GM12878 (cell line): ENCODE data around the gene LST1. TPM values are rescaled to one million over a fixed set of nuclear protein-coding genes. Genes with fewer than 3 reads are reported as not detected.

Experiments
- ATAC-seq: fragments of 200-7000 bp; cut with Tn5 transposase; 3 replicates; pipeline ENCODE4 v1.9.1; 2020; ENCODE audit warnings: mild to moderate bottlenecking, moderate library complexity
- BruUV-seq: library from RNA; stranded (reverse); fragments of 400-500 nt; replicated peaks from 2 replicates; lab custom pipeline; 2021; lab: Mats Ljungman, UMichigan
- CTCF ChIA-PET: fragments of 300-600 bp; sonication (Branson Sonifier 250); formaldehyde crosslinking; extraction: SDS; loops from one replicate; lab custom pipeline; 2021; ENCODE audit warnings: inconsistent platforms; lab: Yijun Ruan, JAX
- POLR2A ChIA-PET: fragments of 350-600 bp; formaldehyde crosslinking; extraction: SDS; loops from one replicate; lab custom pipeline; 2021; ENCODE audit warnings: inconsistent platforms; lab: Charles Lee
- RAD21 ChIA-PET: fragments of 300-600 bp; sonication (Branson Sonifier 250); formaldehyde crosslinking; loops from one replicate; lab custom pipeline; 2023; ENCODE audit warnings: antibody characterized with exemption; ENCODE audit not compliant: unreplicated experiment; lab: Charles Lee
- SMC1A ChIA-PET: fragments of 300-600 bp; sonication (Branson Sonifier 250); formaldehyde crosslinking; loops from one replicate; lab custom pipeline; 2023; ENCODE audit not compliant: unreplicated experiment, uncharacterized antibody; lab: Charles Lee
- DNase-seq: peaks from one replicate; pipeline ENCODE4 v3.0.0-alpha.2; 2011; ENCODE audit warnings: low read depth, low spot score
- FAIRE-seq: peaks from 3 replicates; lab custom pipeline; 2011; peaks lifted over from hg19 to GRCh38; lab: Jason Lieb, UNC
- H2AFZ ChIP-seq: 2 replicates; pipeline ENCODE4 v1.6.0; 2011; ENCODE audit warnings: low read depth, low read length, control low read depth; ENCODE audit not compliant: control insufficient read depth
- H3K27ac ChIP-seq: 2 replicates; pipeline ENCODE4 v1.5.1; 2011; ENCODE audit warnings: control low read depth; ENCODE audit not compliant: control insufficient read depth, insufficient read depth
- H3K27me3 ChIP-seq, 2 experiments: replicated peaks in 1 of 2; 2 replicates each; pipeline versions ENCODE4 v1.6.0 to v1.6.1; 2011; ENCODE audit warnings: low read length in 1 of 2; ENCODE audit not compliant: control insufficient read depth in 2 of 2, insufficient read depth in 2 of 2
- H3K36me3 ChIP-seq, 2 experiments: 2 replicates each; pipeline ENCODE4 v1.5.1; 2011; ENCODE audit warnings: low read length in 1 of 2; ENCODE audit not compliant: control insufficient read depth in 2 of 2, insufficient read depth in 2 of 2
- H3K4me1 ChIP-seq: 2 replicates; pipeline ENCODE4 v1.6.1; 2011; ENCODE audit warnings: mild to moderate bottlenecking, low read length, moderate library complexity, mixed read lengths; ENCODE audit not compliant: control insufficient read depth, insufficient read depth
- H3K4me2 ChIP-seq: 2 replicates; pipeline ENCODE4 v1.6.0; 2011; ENCODE audit warnings: control low read depth; ENCODE audit not compliant: control insufficient read depth, insufficient read depth
- H3K4me3 ChIP-seq: fragments of 200-600 bp; sonication (generic); 2 replicates; pipeline ENCODE4 v1.5.1; 2016
- H3K79me2 ChIP-seq: 2 replicates; pipeline ENCODE4 v1.6.0; 2011; ENCODE audit warnings: low read length; ENCODE audit not compliant: control insufficient read depth, insufficient read depth
- H3K9ac ChIP-seq: 2 replicates; pipeline ENCODE4 v1.8.0; 2011; ENCODE audit warnings: low read length, control low read depth, mixed read lengths; ENCODE audit not compliant: control insufficient read depth, insufficient read depth
- H3K9me3 ChIP-seq: replicated peaks from 3 replicates; pipeline ENCODE4 v1.5.1; 2011; ENCODE audit warnings: mild to moderate bottlenecking, low read length; ENCODE audit not compliant: control insufficient read depth, insufficient read depth
- H4K20me1 ChIP-seq: 2 replicates; pipeline ENCODE4 v1.6.0; 2011; ENCODE audit not compliant: control insufficient read depth, insufficient read depth
- BCL3 ChIP-seq: IDR thresholded peaks from 2 replicates; pipeline ENCODE4 v1.6.1; 2011; ENCODE audit warnings: borderline replicate concordance, low read depth, mild to moderate bottlenecking, moderate library complexity, low read length; ENCODE audit not compliant: insufficient read depth, poor library complexity, severe bottlenecking
- CBX5 ChIP-seq: sonication (generic); IDR thresholded peaks from 2 replicates; pipeline ENCODE4 v1.6.1; 2016; ENCODE audit warnings: low read depth, moderate library complexity, mild to moderate bottlenecking, inconsistent platforms
- CEBPZ ChIP-seq: fragments of 150-350 bp; IDR thresholded peaks from 2 replicates; pipeline ENCODE4 v1.6.1; 2016; ENCODE audit warnings: low read depth, low read length
- EGR1 ChIP-seq, 2 experiments: IDR thresholded peaks; 1 replicate in 1 of 2; 2 replicates in 1 of 2; pipeline ENCODE4 v1.6.1; 2011 to 2012; ENCODE audit warnings: low read depth in 2 of 2, low read length in 2 of 2, borderline replicate concordance in 1 of 2, mild to moderate bottlenecking in 1 of 2, moderate library complexity in 1 of 2
- EP300 ChIP-seq, 2 experiments: fragments of 150-350 bp in 1 of 2; IDR thresholded peaks; 2 replicates each; pipeline ENCODE4 v1.6.1; 2011 to 2012; ENCODE audit warnings: low read depth in 2 of 2, low read length in 2 of 2, borderline replicate concordance in 1 of 2, improper control_type of control experiment in 1 of 2, inconsistent platforms in 1 of 2; ENCODE audit not compliant: control insufficient read depth in 1 of 2
- IRF4 ChIP-seq: IDR thresholded peaks from 2 replicates; pipeline ENCODE4 v1.6.1; 2011; ENCODE audit warnings: low read depth, low read length
- MEF2B ChIP-seq: fragments of 450-650 bp; IDR thresholded peaks from 2 replicates; pipeline ENCODE4 v1.6.1; 2018; ENCODE audit warnings: mild to moderate bottlenecking, moderate library complexity; ENCODE audit not compliant: partially characterized antibody, poor library complexity, severe bottlenecking
- PAX5 ChIP-seq: IDR thresholded peaks from 2 replicates; pipeline ENCODE4 v1.6.1; 2011; ENCODE audit warnings: low read depth, low read length, borderline replicate concordance
- SMAD1 ChIP-seq: fragments of 450-650 bp; IDR thresholded peaks from 2 replicates; pipeline ENCODE4 v1.6.1; 2018; ENCODE audit warnings: mild to moderate bottlenecking, low read depth; ENCODE audit not compliant: partially characterized antibody
- TCF12 ChIP-seq: IDR thresholded peaks from 2 replicates; pipeline ENCODE4 v1.6.1; 2011; ENCODE audit warnings: low read depth, mild to moderate bottlenecking, low read length
- ZSCAN29 ChIP-seq: fragments of 450-650 bp; IDR thresholded peaks from 2 replicates; pipeline ENCODE4 v1.6.1; 2017; ENCODE audit warnings: mild to moderate bottlenecking, moderate library complexity
- WGBS: methylation state at CpG from one replicate; pipeline ENCODE4 v1.1.6; 2016; ENCODE audit warnings: low lambda C conversion rate; ENCODE audit not compliant: insufficient replicate concordance, insufficient coverage; ENCODE audit errors: missing lambda C conversion rate; 5-methylcytosine and 5-hydroxymethylcytosine counted together
- in situ Hi-C: fragments of 300-500 bp; cut with MboI; formaldehyde crosslinking; loops from 9 replicates; pipeline ENCODE4 v1.14.3; 2018; ENCODE audit warnings: mixed read lengths
- intact Hi-C: fragments of 100-400 bp; cut with micrococcal nuclease; formaldehyde crosslinking; loops from one replicate; pipeline ENCODE4 v1.14.2; 2022; ENCODE audit not compliant: unreplicated experiment
- polyA plus RNA-seq, 11 experiments: library from polyadenylated mRNA; depleted of rRNA in 4 of 11; unstranded in 6 of 11; stranded (reverse) in 5 of 11; fragments of >200 nt; fragmentation: Nextera tagmentation in 4 of 11; fragmentation: Illumina TruSeq in 1 of 11; extraction: Ambion mirVana in 4 of 11; extraction: Trizol in 1 of 11; gene quantifications; 1 replicate in 1 of 11; 2 replicates in 10 of 11; pipeline versions ENCODE4 v1.2.1 to v1.2.3, GENCODE V29; 2011 to 2016; ENCODE audit warnings: inconsistent platforms in 2 of 11, missing spikeins in 2 of 11, low read depth in 1 of 11
- total RNA-seq, 4 experiments: library from RNA; depleted of rRNA in 3 of 4; stranded (reverse); fragments of >200 nt in 3 of 4; fragmentation: Illumina TruSeq in 1 of 4; extraction: Trizol in 1 of 4; gene quantifications; 2 replicates each; pipeline versions ENCODE4 v1.2.1 to v1.2.3, GENCODE V29; 2013 to 2021
- TF ChIP-seq, protein P1 (sequence below), 3 experiments: IDR thresholded peaks in 2 of 3; conservative IDR thresholded peaks in 1 of 3; 2 replicates each; pipeline ENCODE4 v1.5.1; 2011; ENCODE audit warnings: low read depth in 3 of 3, low read length in 3 of 3, mild to moderate bottlenecking in 3 of 3, control low read depth in 2 of 3, moderate library complexity in 2 of 3, inconsistent platforms in 1 of 3, mixed read lengths in 1 of 3; ENCODE audit not compliant: control insufficient read depth in 2 of 3, insufficient read depth in 1 of 3; ENCODE audit errors: extremely low read depth in 1 of 3

The LST1 gene
- total and polyA plus RNA-seq, 10 of the 15 experiments (the other 5 are each of a cell fraction or from before 2014, with no cell fraction given), result 4.1 to 35.5 (median 16.4) TPM

DNA sequence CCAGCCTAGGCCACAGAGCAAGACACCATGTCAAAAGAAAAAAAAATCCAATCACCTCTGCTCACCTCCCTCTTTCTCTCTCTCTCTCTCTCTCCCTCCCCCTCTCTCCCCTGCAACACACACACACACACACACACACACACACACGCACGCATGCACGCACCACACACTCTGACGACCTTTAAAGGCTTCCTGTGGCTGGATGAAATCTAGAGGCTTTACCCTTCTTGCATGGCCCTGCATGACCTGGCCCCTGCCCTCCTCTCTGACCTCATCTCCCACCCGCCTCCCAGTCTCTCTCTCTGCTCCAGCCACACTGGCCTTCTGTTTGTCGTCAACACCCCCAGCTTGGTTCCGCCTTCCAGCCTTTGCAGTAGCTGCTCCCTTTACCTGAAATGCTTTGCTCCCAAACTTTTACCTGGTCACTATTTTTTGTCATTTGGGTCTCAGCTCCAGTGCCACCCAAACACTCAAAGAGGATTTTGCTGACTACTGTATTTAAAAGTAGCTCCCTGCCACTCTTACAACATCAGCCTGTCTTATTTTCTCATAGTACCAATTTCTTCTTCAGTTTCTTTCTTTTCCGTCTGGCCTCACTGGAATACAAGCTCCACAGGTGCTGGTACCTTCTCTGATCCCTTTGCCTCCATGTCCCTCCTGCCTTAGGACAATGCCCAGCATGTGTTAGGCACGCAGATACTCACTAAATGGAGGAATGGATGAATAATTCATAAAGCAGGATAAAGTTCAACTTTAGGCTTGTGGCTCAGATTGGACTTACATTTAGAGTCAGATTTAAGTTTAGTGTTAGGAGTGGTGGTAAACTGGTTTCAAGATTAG lies 18.3 kb upstream of the LST1 start (continued):
- TF ChIP-seq, protein P1, sequence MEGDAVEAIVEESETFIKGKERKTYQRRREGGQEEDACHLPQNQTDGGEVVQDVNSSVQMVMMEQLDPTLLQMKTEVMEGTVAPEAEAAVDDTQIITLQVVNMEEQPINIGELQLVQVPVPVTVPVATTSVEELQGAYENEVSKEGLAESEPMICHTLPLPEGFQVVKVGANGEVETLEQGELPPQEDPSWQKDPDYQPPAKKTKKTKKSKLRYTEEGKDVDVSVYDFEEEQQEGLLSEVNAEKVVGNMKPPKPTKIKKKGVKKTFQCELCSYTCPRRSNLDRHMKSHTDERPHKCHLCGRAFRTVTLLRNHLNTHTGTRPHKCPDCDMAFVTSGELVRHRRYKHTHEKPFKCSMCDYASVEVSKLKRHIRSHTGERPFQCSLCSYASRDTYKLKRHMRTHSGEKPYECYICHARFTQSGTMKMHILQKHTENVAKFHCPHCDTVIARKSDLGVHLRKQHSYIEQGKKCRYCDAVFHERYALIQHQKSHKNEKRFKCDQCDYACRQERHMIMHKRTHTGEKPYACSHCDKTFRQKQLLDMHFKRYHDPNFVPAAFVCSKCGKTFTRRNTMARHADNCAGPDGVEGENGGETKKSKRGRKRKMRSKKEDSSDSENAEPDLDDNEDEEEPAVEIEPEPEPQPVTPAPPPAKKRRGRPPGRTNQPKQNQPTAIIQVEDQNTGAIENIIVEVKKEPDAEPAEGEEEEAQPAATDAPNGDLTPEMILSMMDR (IDR thresholded peaks at IDR 0.05 in 2 of 3, conservative IDR thresholded peaks at IDR 0.05 in 1 of 3; ENCODE audit: control insufficient read depth in 2 of 3, extremely low read depth in 1 of 3, insufficient read depth in 1 of 3, low read depth in 3 of 3, low read length in 3 of 3), result no peak
- TF ChIP-seq BCL3 (no peak), IRF4 (peak; percentile 61; the same call in 1 of the 2 replicates)

GRCh38 chr6:31568537-31568961 lies 17.5 kb upstream of the LST1 start:
- BruUV-seq, result no TSS peak
- no peaks in the 10 kb centered on the region for H3K27me3 ChIP-seq
- ChIA-PET SMC1A (interaction anchor here (1.0 to 45.5 kb wide), 4 partner anchors 14 to 76 kb away, joined by 3 to 1989 read pairs (median 996); partner anchors contain the start of genes ATP6V1G2, DDX39B, LST1 and LTA), RAD21 (interaction anchor here (0.9 to 5.5 kb wide), 9 partner anchors 8 to 294 kb away, joined by 3 to 62 read pairs (median 7); partner anchors contain the start of genes LTB and NEU1), CTCF (interaction anchor here (3.2 to 34.8 kb wide), 3 partner anchors 10 to 19 kb away, joined by 34 to 2098 read pairs (median 38); partner anchors contain the start of genes LST1, LTB, NCR3 and TNF), POLR2A (interaction anchor here (0.5 to 15.1 kb wide), 12 partner anchors 8 to 267 kb away, joined by 3 to 222 read pairs (median 6); partner anchors contain the start of genes ATP6V1G2, LST1, LTB and NCR3)
- peaks cover 64% of the 10 kb centered on the region for H3K4me1 ChIP-seq
- no peaks in the 10 kb centered on the region for H3K36me3 ChIP-seq
- no peaks in the 10 kb centered on the region for H4K20me1 ChIP-seq
- WGBS, result 0% methylated on average over 3 of the region's 3 CpGs
- H3K27ac ChIP-seq, result peak overlapping the region; percentile 90
- peak overlapping the region; percentile 52; the same call in 1 of the 2 replicates for H3K9ac ChIP-seq
- peak; percentile 77 for ATAC-seq
- peak overlapping the region; percentile 82 for H3K4me2 ChIP-seq
- H3K9me3 ChIP-seq, result no peaks in the 10 kb centered on the region
- FAIRE-seq, result peak; percentile 96
- H3K4me3 ChIP-seq, result peak overlapping the region; percentile 41; the same call in 1 of the 2 replicates
- intact Hi-C loops, result loop anchor here (1.0 kb wide), 1 partner anchor 8 kb away; no protein-coding TSS in a partner anchor
- in situ Hi-C loops, result loop anchor here (25.0 kb wide), 2 partner anchors 1044 to 1394 kb away; partner anchors contain the start of genes BRD2 and HLA-DMA
- no peak overlapping the region for H2AFZ ChIP-seq
- DNase-seq, result peak; percentile 94
- peaks cover 27% of the 10 kb centered on the region for H3K79me2 ChIP-seq
- TF ChIP-seq ZSCAN29 (no peak), EP300 (IDR thresholded peaks at IDR 0.05; ENCODE audit: borderline replicate concordance in 1 of 2, control insufficient read depth in 1 of 2, low read depth in 2 of 2, low read length in 2 of 2) (peak; percentile 54 to 69; a peak in 2 of 4 replicates), CEBPZ (no peak), TCF12 (no peak), PAX5 (peak; percentile 81), SMAD1 (no peak), CBX5 (no peak), MEF2B (peak; percentile 67), EGR1 (IDR thresholded peaks at IDR 0.05; ENCODE audit: borderline replicate concordance in 1 of 2, low read depth in 2 of 2, low read length in 2 of 2) (no peak)
